IMR-90 (cell line): ENCODE measurements around the gene FCHO1. TPM values are rescaled to one million over a fixed set of nuclear protein-coding genes. Genes with fewer than 3 reads are reported as not detected.

Experiments used
- ATAC-seq: fragments of 200-7000 bp; cut with Tn5 transposase; 2 replicates; pipeline ENCODE4 v1.9.1; 2020; ENCODE audit warnings: low read depth, mild to moderate bottlenecking, moderate library complexity
- BruUV-seq: library from RNA; stranded (reverse); fragments of 400-500 nt; replicated peaks from 2 replicates; lab custom pipeline; 2021; lab: Mats Ljungman, UMichigan
- CTCF ChIA-PET: fragments of 300-600 bp; formaldehyde crosslinking; extraction: SDS; loops from one replicate; lab custom pipeline; 2021; ENCODE audit warnings: antibody characterized with exemption; lab: Yijun Ruan, JAX
- POLR2A ChIA-PET: fragments of 300-600 bp; sonication (Branson Sonifier 250); formaldehyde crosslinking; loops from one replicate; lab custom pipeline; 2022; ENCODE audit warnings: antibody characterized with exemption; ENCODE audit not compliant: unreplicated experiment; lab: Charles Lee
- DNase-seq: peaks from one replicate; pipeline ENCODE4 v3.0.0; 2013
- H2AFZ ChIP-seq: replicated peaks from 2 replicates; pipeline ENCODE3; 2013; ENCODE audit warnings: low read length, mild to moderate bottlenecking; ENCODE audit not compliant: poor library complexity
- H2AK5ac ChIP-seq: 2 replicates; pipeline ENCODE4 v1.6.1; 2013; ENCODE audit warnings: low read depth, low read length, inconsistent platforms
- H2AK9ac ChIP-seq: replicated peaks from 2 replicates; pipeline ENCODE3; 2013; ENCODE audit warnings: mild to moderate bottlenecking, low read depth, low read length, moderate library complexity; ENCODE audit not compliant: poor library complexity
- H2BK120ac ChIP-seq: 2 replicates; pipeline ENCODE4 v1.6.1; 2013; ENCODE audit warnings: low read depth, low read length, inconsistent platforms
- H2BK15ac ChIP-seq: 3 replicates; pipeline ENCODE4 v1.6.1; 2013; ENCODE audit warnings: low read depth, low read length, inconsistent platforms
- H2BK20ac ChIP-seq: 2 replicates; pipeline ENCODE4 v1.6.1; 2013; ENCODE audit warnings: low read depth, mild to moderate bottlenecking, inconsistent platforms, low read length, moderate library complexity
- H2BK5ac ChIP-seq: 2 replicates; pipeline ENCODE4 v1.6.1; 2013; ENCODE audit warnings: mild to moderate bottlenecking, low read depth, low read length, inconsistent platforms; ENCODE audit not compliant: poor library complexity, severe bottlenecking
- H3K14ac ChIP-seq: replicated peaks from 2 replicates; pipeline ENCODE4 v1.6.1; 2013; ENCODE audit warnings: low read depth, low read length, inconsistent platforms
- H3K18ac ChIP-seq: 2 replicates; pipeline ENCODE4 v1.6.1; 2013; ENCODE audit warnings: low read depth, low read length, control low read depth
- H3K23ac ChIP-seq: 2 replicates; pipeline ENCODE4 v1.6.1; 2013; ENCODE audit warnings: low read depth, low read length, inconsistent platforms
- H3K27ac ChIP-seq: 2 replicates; pipeline ENCODE4 v1.5.1; 2013; ENCODE audit warnings: mild to moderate bottlenecking, control low read depth, low read length; ENCODE audit not compliant: insufficient read depth
- H3K27me3 ChIP-seq: 2 replicates; pipeline ENCODE4 v1.6.1; 2013; ENCODE audit warnings: low read length; ENCODE audit not compliant: control insufficient read depth, insufficient read depth
- H3K36me3 ChIP-seq: 2 replicates; pipeline ENCODE4 v1.6.1; 2013; ENCODE audit warnings: low read length, mixed read lengths; ENCODE audit not compliant: control insufficient read depth, insufficient read depth
- H3K4ac ChIP-seq: 2 replicates; pipeline ENCODE4 v1.6.1; 2013; ENCODE audit warnings: low read depth, low read length, inconsistent platforms
- H3K4me1 ChIP-seq: 2 replicates; pipeline ENCODE4 v1.6.1; 2013; ENCODE audit warnings: low read length, mixed read lengths; ENCODE audit not compliant: control insufficient read depth, insufficient read depth
- H3K4me2 ChIP-seq: 2 replicates; pipeline ENCODE4 v1.6.1; 2013; ENCODE audit warnings: low read depth, mild to moderate bottlenecking, control low read depth, low read length, moderate library complexity
- H3K4me3 ChIP-seq: 2 replicates; pipeline ENCODE4 v1.5.1; 2013; ENCODE audit warnings: low read depth, mild to moderate bottlenecking, control low read depth, low read length, moderate library complexity; ENCODE audit not compliant: insufficient read depth
- H3K56ac ChIP-seq: 2 replicates; pipeline ENCODE4 v1.6.1; 2013; ENCODE audit warnings: low read length, inconsistent platforms; ENCODE audit not compliant: insufficient read depth; ENCODE audit errors: extremely low read depth
- H3K79me1 ChIP-seq, 2 experiments: 2 replicates each; pipeline ENCODE4 v1.6.1; 2013; ENCODE audit warnings: low read length in 2 of 2, inconsistent platforms in 1 of 2, low read depth in 1 of 2
- H3K9ac ChIP-seq: 2 replicates; pipeline ENCODE4 v1.6.1; 2013; ENCODE audit warnings: low read depth, low read length, control low read depth
- H3K9me1 ChIP-seq: 2 replicates; pipeline ENCODE4 v1.6.1; 2013; ENCODE audit warnings: low read length, inconsistent platforms; ENCODE audit not compliant: insufficient read depth
- H3K9me3 ChIP-seq: 2 replicates; pipeline ENCODE4 v1.6.1; 2013; ENCODE audit warnings: low read length; ENCODE audit not compliant: control insufficient read depth, insufficient read depth
- H4K20me1 ChIP-seq: 2 replicates; pipeline ENCODE4 v1.6.1; 2013; ENCODE audit warnings: low read length, inconsistent platforms; ENCODE audit not compliant: insufficient read depth
- H4K5ac ChIP-seq: 2 replicates; pipeline ENCODE4 v1.6.1; 2013; ENCODE audit warnings: mild to moderate bottlenecking, low read depth, low read length, control low read depth
- H4K8ac ChIP-seq, 2 experiments: 2 replicates each; pipeline ENCODE4 v1.6.1; 2013; ENCODE audit warnings: low read depth in 2 of 2, low read length in 2 of 2, control low read depth in 1 of 2, inconsistent platforms in 1 of 2
- H4K91ac ChIP-seq: 2 replicates; pipeline ENCODE4 v1.6.1; 2013; ENCODE audit warnings: low read depth, low read length, inconsistent platforms; ENCODE audit not compliant: insufficient read depth
- BHLHE40 ChIP-seq: fragments of 150-350 bp; IDR thresholded peaks from 2 replicates; pipeline ENCODE4 v1.6.1; 2016; ENCODE audit warnings: mild to moderate bottlenecking, low read depth, low read length
- CEBPB ChIP-seq: IDR thresholded peaks from 2 replicates; pipeline ENCODE4 v1.6.1; 2012; ENCODE audit warnings: low read depth, low read length, improper control_type of control experiment
- CHD1 ChIP-seq: IDR thresholded peaks from 2 replicates; pipeline ENCODE4 v1.6.1; 2012; ENCODE audit warnings: low read depth, low read length, improper control_type of control experiment
- MAFK ChIP-seq: IDR thresholded peaks from 2 replicates; pipeline ENCODE4 v1.6.1; 2012; ENCODE audit warnings: low read depth, low read length, improper control_type of control experiment
- MAZ ChIP-seq: IDR thresholded peaks from 2 replicates; pipeline ENCODE4 v1.6.1; 2012; ENCODE audit warnings: low read depth, mild to moderate bottlenecking, low read length, improper control_type of control experiment, moderate library complexity, borderline replicate concordance
- MXI1 ChIP-seq: IDR thresholded peaks from 2 replicates; pipeline ENCODE4 v1.6.1; 2012; ENCODE audit warnings: low read depth, mild to moderate bottlenecking, low read length, moderate library complexity, borderline replicate concordance
- NFE2L2 ChIP-seq: fragments of 150-350 bp; IDR thresholded peaks from 2 replicates; pipeline ENCODE4 v1.6.1; 2016; ENCODE audit warnings: low read depth, mild to moderate bottlenecking, low read length
- RFX5 ChIP-seq: IDR thresholded peaks from 2 replicates; pipeline ENCODE4 v1.8.0; 2012; ENCODE audit warnings: low read depth, mild to moderate bottlenecking, low read length, moderate library complexity
- WGBS, 2 experiments: methylation state at CpG; one replicate each; pipeline versions ENCODE4 v1.1.5 to v1.1.7; 2013; ENCODE audit warnings: missing lambda C conversion rate in 2 of 2; ENCODE audit not compliant: insufficient read length in 1 of 2; ENCODE audit errors: extremely low coverage in 2 of 2; 5-methylcytosine and 5-hydroxymethylcytosine counted together
- dilution Hi-C: fragments of 300-500 bp; cut with HindIII; formaldehyde crosslinking; loops from one replicate; pipeline ENCODE4 v1.14.3; 2018; ENCODE audit warnings: low sequenced_read_pairs; ENCODE audit not compliant: unreplicated experiment
- in situ Hi-C: fragments of 300-500 bp; cut with MboI; formaldehyde crosslinking; loops from 3 replicates; pipeline ENCODE4 v1.14.3; 2019; ENCODE audit warnings: low sequenced_read_pairs, inconsistent platforms, mixed read lengths
- intact Hi-C: fragments of 100-400 bp; cut with micrococcal nuclease; formaldehyde crosslinking; loops from 2 replicates; pipeline ENCODE4 v1.10.0; 2022
- polyA plus RNA-seq, 3 experiments: library from polyadenylated mRNA; depleted of rRNA; stranded (reverse); fragments of >200 nt; gene quantifications; 2 replicates each; pipeline ENCODE4 v1.2.3, GENCODE V29; 2012; ENCODE audit warnings: low replicate concordance in 1 of 3
- total RNA-seq: library from RNA; depleted of rRNA; stranded (reverse); fragments of >200 nt; gene quantifications from 2 replicates; pipeline ENCODE4 v1.2.3, GENCODE V29; 2012
- TF ChIP-seq, protein P1 (sequence below): fragments of 150-350 bp; IDR thresholded peaks from 2 replicates; pipeline ENCODE4 v1.6.1; 2016; ENCODE audit warnings: low read depth, mild to moderate bottlenecking, low read length, moderate library complexity, borderline replicate concordance
- TF ChIP-seq, protein P2 (sequence below): fragments of 150-350 bp; IDR thresholded peaks from 2 replicates; pipeline ENCODE4 v1.6.1; 2017; ENCODE audit warnings: mild to moderate bottlenecking, antibody characterized with exemption, low read length, low read depth
- TF ChIP-seq, protein P3 (sequence below): conservative IDR thresholded peaks from 2 replicates; pipeline ENCODE4 v1.5.1; 2012; ENCODE audit warnings: mild to moderate bottlenecking, low read depth, low read length, improper control_type of control experiment

FCHO1 gene
- total and polyA plus RNA-seq, 2 of the 4 experiments (the other 2 are of a cell fraction): 0.18 to 1.0 TPM

DNA sequence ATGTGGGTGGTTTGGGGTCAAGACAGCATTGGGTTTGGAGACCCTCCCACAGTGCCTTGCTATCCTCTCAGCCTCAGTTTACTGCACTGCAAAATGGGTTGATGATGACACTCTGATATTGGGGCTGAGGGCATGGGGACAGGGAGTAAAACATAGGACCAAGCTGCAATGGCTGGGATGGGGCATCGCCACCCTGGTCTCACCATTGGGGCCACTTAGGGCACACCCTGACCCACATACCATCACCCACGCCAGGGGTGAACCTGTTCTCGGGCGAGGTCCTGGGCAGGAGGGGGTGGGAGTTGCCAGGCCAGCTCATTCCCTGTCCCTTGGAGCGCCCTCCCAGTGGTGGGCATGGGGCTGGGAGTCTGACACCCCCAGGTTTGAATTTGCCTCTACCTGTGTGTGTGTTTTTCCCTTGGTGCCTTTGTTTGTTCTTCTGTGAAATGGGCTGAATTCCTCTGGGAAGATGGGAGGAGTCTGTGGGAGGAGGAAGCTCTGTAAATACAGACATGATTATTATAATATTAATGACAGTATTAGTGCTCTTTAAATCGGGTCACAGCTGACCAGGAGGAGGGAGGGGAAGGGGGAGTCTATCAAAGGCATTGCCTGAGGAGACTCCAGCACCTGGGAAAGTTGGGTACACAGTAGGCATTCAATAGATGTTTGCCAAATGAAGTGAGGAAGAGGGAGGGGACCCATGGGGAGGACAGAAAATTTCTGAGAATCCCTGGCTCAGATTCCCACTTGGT lies 2.2 kb upstream of the FCHO1 start:
- Histone ChIP-seq H3K14ac (no peak overlapping the region), H3K4me1 (no peaks in the 10 kb centered on the region), H2BK5ac (no peak overlapping the region), H3K56ac (no peak overlapping the region), H4K91ac (no peak overlapping the region), H2AK9ac (no peak overlapping the region), H3K36me3 (no peaks in the 10 kb centered on the region), H3K4me3 (no peak overlapping the region), H3K9ac (no peak overlapping the region), H2AK5ac (no peak overlapping the region), H3K9me1 (0 out of 2 replicates have a peak, but pooled peaks cover 2% of the 10 kb centered on the region), H3K4ac (no peak overlapping the region), H4K20me1 (no peaks in the 10 kb centered on the region), H2BK120ac (no peak overlapping the region), H4K8ac (no peak overlapping the region), H3K27me3 (peaks cover 7% of the 10 kb centered on the region; the same call in 1 of the 2 replicates), H3K79me1 (no peaks in the 10 kb centered on the region), H4K5ac (no peak overlapping the region), H2AFZ (no peak overlapping the region), H2BK15ac (no peak overlapping the region), H2BK20ac (no peak overlapping the region), H3K23ac (no peak overlapping the region), H3K9me3 (no peaks in the 10 kb centered on the region), H3K18ac (no peak overlapping the region), H3K27ac (no peak overlapping the region), H3K4me2 (no peak overlapping the region)
- CTCF ChIA-PET: interaction anchor here (0.6 kb wide), 1 partner anchor 228 kb away, joined by 4 read pairs; no protein-coding TSS in a partner anchor
- no CpG with 5 or more reads among the region's 6 CpGs for WGBS, 2 experiments
- POLR2A ChIA-PET: no interaction called here
- intact Hi-C loops (no loop called here), in situ Hi-C loops (no loop called here), dilution Hi-C loops (no loop called here)
- ATAC-seq (no peak), DNase-seq (no peak)
- no TSS peak for BruUV-seq
- no peak for TF ChIP-seq RFX5
- no peak for TF ChIP-seq NFE2L2
- no peak for TF ChIP-seq MXI1
- no peak for TF ChIP-seq CHD1
- TF ChIP-seq BHLHE40: no peak
- TF ChIP-seq MAZ: no peak
- TF ChIP-seq CEBPB: no peak
- TF ChIP-seq, protein P1, sequence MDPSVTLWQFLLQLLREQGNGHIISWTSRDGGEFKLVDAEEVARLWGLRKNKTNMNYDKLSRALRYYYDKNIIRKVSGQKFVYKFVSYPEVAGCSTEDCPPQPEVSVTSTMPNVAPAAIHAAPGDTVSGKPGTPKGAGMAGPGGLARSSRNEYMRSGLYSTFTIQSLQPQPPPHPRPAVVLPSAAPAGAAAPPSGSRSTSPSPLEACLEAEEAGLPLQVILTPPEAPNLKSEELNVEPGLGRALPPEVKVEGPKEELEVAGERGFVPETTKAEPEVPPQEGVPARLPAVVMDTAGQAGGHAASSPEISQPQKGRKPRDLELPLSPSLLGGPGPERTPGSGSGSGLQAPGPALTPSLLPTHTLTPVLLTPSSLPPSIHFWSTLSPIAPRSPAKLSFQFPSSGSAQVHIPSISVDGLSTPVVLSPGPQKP: no peak
- TF ChIP-seq, protein P2, sequence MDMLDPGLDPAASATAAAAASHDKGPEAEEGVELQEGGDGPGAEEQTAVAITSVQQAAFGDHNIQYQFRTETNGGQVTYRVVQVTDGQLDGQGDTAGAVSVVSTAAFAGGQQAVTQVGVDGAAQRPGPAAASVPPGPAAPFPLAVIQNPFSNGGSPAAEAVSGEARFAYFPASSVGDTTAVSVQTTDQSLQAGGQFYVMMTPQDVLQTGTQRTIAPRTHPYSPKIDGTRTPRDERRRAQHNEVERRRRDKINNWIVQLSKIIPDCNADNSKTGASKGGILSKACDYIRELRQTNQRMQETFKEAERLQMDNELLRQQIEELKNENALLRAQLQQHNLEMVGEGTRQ: no peak
- TF ChIP-seq, protein P3, sequence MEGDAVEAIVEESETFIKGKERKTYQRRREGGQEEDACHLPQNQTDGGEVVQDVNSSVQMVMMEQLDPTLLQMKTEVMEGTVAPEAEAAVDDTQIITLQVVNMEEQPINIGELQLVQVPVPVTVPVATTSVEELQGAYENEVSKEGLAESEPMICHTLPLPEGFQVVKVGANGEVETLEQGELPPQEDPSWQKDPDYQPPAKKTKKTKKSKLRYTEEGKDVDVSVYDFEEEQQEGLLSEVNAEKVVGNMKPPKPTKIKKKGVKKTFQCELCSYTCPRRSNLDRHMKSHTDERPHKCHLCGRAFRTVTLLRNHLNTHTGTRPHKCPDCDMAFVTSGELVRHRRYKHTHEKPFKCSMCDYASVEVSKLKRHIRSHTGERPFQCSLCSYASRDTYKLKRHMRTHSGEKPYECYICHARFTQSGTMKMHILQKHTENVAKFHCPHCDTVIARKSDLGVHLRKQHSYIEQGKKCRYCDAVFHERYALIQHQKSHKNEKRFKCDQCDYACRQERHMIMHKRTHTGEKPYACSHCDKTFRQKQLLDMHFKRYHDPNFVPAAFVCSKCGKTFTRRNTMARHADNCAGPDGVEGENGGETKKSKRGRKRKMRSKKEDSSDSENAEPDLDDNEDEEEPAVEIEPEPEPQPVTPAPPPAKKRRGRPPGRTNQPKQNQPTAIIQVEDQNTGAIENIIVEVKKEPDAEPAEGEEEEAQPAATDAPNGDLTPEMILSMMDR: no peak
- TF ChIP-seq MAFK: no peak
